Stimulated activated CD4-positive, alpha-beta T cell treated with anti-CD3 and anti-CD28 coated beads, Interleukin-4, amount 100 ng/mL, for 48 hours (primary cell): Measurements from ENCODE around the gene DCK.

Experiments
- DNase-seq, 2 donors: peaks; one replicate each; pipeline ENCODE4 v3.0.0-alpha.2; 2020; ENCODE audit warnings: low read depth in 2 of 2

Gene DCK

GRCh38 chr4:71062436-71062835, 69.0 kb downstream of the DCK start:
- no peak for DNase-seq

GRCh38 chr4:71063711-71064110, 70.3 kb downstream of the DCK start:
- DNase-seq: no peak

GRCh38 chr4:71064521-71064920, 71.1 kb downstream of the DCK start:
- DNase-seq: no peak

GRCh38 chr4:71065991-71066510, 72.6 kb downstream of the DCK start:
- no peak for DNase-seq

- DNase-seq: no peak
Observed at GRCh38 chr4:71066737-71067716, 73.6 kb downstream of the DCK start.

- no peak for DNase-seq
Observed at GRCh38 chr4:71069063-71069462, 75.6 kb downstream of the DCK start.

GRCh38 chr4:71070015-71070414, 76.6 kb downstream of the DCK start:
- no peak for DNase-seq

GRCh38 chr4:71074452-71075299, 81.2 kb downstream of the DCK start:
- no peak for DNase-seq
